ENCODE results near the gene VSTM4.
A peak's percentile ranks its signal among the peaks of the same experiment; 100 is the strongest.

VSTM4 gene, protein sequence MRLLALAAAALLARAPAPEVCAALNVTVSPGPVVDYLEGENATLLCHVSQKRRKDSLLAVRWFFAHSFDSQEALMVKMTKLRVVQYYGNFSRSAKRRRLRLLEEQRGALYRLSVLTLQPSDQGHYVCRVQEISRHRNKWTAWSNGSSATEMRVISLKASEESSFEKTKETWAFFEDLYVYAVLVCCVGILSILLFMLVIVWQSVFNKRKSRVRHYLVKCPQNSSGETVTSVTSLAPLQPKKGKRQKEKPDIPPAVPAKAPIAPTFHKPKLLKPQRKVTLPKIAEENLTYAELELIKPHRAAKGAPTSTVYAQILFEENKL

DNA sequence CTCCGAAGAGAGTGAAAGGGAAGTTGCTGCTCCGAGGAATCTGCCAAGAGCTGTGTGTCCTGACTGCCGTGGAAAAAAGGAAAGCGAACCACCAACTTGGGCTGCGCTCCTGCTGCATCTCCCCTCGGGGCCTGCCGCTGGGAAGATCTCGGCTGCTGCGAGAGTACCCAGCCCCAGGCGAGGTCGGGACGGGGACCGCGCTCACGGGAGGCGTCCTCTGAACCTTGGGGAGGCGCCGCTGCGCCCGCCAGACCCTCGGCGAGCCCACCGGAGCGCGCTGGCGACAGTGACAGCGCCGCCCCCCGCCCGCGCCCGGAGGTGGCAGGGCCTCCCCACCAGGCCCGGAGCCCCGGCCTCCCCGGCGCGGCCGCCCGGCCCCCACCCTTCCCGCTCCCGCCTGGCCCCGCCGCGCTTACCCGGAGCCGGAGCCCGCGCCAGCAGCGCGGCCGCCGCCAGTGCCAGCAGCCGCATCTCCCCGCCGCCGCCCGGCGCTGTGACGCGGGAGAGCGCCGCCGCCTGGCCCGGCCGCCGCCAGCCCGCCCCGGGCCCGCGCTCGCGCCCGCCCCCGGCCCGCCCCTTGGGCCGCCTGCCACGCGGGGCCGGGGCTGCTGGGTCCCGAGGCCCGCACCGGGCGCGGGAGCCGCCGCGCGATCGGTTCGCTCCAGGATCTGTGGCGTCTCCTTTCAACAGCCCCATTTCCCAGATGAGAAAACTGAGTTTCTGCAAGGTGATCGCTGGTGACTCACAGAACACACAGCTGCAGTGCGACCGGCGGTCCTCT is at the start of gene VSTM4:
VSTM4 (minus strand) TSS at position 508 of the 781 bp plus-strand sequence; CDS start at position 471, 37 bp downstream.
- Histone ChIP-seq H3K4me2 (ENCODE audit: insufficient read depth, low read length) (no peak within 1 kb of the TSS), H3K4me1 (ENCODE audit: insufficient read depth, low read length) (no peaks in the 10 kb centered on the region), H2AFZ (ENCODE audit: low read depth, low read length) (no peak within 1 kb of the TSS), H3K79me2 (ENCODE audit: insufficient read depth, low read length) (no peaks in the 10 kb centered on the region), H3K9me3 (ENCODE audit: insufficient read depth, low read length, severe bottlenecking) (no peaks in the 10 kb centered on the region), H4K20me1 (ENCODE audit: insufficient read depth, low read length) (no peaks in the 10 kb centered on the region), H3K9ac (ENCODE audit: low read depth, low read length) (no peak within 1 kb of the TSS), H3K27ac (ENCODE audit: low read length) (no peak within 1 kb of the TSS), H3K4me3 (ENCODE audit: low read depth in 1 of 2, low read length in 2 of 2) (no peak within 1 kb of the TSS), H3K27me3 (ENCODE audit: insufficient read depth, low read length, poor library complexity) (peaks cover 4% of the 10 kb centered on the region), H3K36me3 (ENCODE audit: insufficient read depth, low read length) (no peaks in the 10 kb centered on the region)
- ATAC-seq (ENCODE audit: insufficient read depth, low read depth) (no peak), DNase-seq (no peak)
- TF ChIP-seq, protein P1, sequence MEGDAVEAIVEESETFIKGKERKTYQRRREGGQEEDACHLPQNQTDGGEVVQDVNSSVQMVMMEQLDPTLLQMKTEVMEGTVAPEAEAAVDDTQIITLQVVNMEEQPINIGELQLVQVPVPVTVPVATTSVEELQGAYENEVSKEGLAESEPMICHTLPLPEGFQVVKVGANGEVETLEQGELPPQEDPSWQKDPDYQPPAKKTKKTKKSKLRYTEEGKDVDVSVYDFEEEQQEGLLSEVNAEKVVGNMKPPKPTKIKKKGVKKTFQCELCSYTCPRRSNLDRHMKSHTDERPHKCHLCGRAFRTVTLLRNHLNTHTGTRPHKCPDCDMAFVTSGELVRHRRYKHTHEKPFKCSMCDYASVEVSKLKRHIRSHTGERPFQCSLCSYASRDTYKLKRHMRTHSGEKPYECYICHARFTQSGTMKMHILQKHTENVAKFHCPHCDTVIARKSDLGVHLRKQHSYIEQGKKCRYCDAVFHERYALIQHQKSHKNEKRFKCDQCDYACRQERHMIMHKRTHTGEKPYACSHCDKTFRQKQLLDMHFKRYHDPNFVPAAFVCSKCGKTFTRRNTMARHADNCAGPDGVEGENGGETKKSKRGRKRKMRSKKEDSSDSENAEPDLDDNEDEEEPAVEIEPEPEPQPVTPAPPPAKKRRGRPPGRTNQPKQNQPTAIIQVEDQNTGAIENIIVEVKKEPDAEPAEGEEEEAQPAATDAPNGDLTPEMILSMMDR (IDR thresholded peaks at IDR 0.05; ENCODE audit: borderline replicate concordance, extremely low read depth, low read length, poor library complexity, severe bottlenecking): no peak
- no peak for TF ChIP-seq EZH2 (IDR thresholded peaks at IDR 0.05; ENCODE audit: borderline replicate concordance, low read depth, low read length, severe bottlenecking)

DNA sequence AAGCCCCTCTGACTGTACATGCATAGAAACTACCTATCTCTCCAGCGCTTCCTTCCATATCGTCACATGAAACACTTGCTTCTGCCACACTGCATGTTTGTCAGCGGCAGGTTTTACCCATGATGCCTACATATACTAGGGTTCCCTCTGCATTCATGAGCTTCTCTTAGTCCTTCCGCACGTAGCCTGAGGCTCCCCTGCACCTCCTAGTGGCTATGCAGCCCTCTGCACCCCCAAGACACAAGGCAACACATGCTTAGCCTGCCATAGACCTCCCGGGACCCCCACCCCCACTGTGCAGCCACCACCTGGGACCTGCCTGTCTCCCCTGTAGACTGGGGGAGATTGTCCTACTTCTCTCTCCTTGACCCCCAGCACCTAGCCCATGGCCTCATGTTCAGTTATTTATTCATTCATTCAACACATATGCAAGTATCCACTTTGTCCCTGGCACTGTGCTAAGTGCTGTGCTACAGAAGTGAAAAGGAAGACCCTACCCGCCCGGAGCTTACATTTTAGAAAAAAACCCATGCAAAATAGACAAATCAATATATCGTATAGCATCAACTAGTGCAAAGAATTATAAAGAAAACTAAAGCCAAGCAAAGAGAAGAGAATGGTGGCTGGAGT is 49.4 kb upstream of the VSTM4 start:
- peak; percentile 47 for DNase-seq
- Histone ChIP-seq H2AFZ (ENCODE audit: low read depth, low read length) (no peak overlapping the region), H3K4me1 (ENCODE audit: insufficient read depth, low read length) (no peaks in the 10 kb centered on the region), H3K4me3 (ENCODE audit: low read depth in 1 of 2, low read length in 2 of 2) (no peak overlapping the region), H4K20me1 (ENCODE audit: insufficient read depth, low read length) (peaks cover 3% of the 10 kb centered on the region), H3K27me3 (ENCODE audit: insufficient read depth, low read length, poor library complexity) (no peaks in the 10 kb centered on the region), H3K79me2 (ENCODE audit: insufficient read depth, low read length) (no peaks in the 10 kb centered on the region), H3K36me3 (ENCODE audit: insufficient read depth, low read length) (no peaks in the 10 kb centered on the region), H3K9ac (ENCODE audit: low read depth, low read length) (no peak overlapping the region), H3K4me2 (ENCODE audit: insufficient read depth, low read length) (no peak overlapping the region), H3K9me3 (ENCODE audit: insufficient read depth, low read length, severe bottlenecking) (no peaks in the 10 kb centered on the region), H3K27ac (ENCODE audit: low read length) (no peak overlapping the region)
- ATAC-seq (ENCODE audit: insufficient read depth, low read depth): peak; percentile 81
- TF ChIP-seq, protein P1 (IDR thresholded peaks at IDR 0.05; ENCODE audit: borderline replicate concordance, extremely low read depth, low read length, poor library complexity, severe bottlenecking): peak; percentile 69
- TF ChIP-seq EZH2 (IDR thresholded peaks at IDR 0.05; ENCODE audit: borderline replicate concordance, low read depth, low read length, severe bottlenecking): no peak

DNA sequence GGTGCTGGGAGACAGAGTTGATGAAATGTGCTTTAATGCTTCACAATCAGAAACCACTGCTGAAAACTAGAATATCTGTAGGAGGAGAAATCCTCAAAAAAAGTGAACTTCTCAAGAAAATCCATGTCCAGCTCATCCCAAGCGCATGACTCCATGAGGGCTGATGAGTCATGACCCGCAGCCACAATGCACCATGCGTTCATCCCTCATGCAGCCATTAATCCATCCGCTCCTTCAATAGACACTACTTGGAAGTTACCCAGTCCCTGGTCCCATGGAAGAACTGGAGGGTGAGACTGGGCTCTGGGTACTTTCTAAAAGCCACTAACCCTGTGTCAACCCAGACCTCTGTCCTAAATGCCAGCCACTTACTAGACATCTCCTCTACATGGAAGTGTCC is 48.4 kb upstream of the VSTM4 start:
- ATAC-seq (ENCODE audit: insufficient read depth, low read depth) (no peak), DNase-seq (no peak)
- no peak overlapping the region for H3K4me3 ChIP-seq (ENCODE audit: low read depth in 1 of 2, low read length in 2 of 2)
- peaks cover 7% of the 10 kb centered on the region for H3K4me1 ChIP-seq (ENCODE audit: insufficient read depth, low read length)
- no peak overlapping the region for H3K27ac ChIP-seq (ENCODE audit: low read length)
- no peaks in the 10 kb centered on the region for H3K9me3 ChIP-seq (ENCODE audit: insufficient read depth, low read length, severe bottlenecking)
- peaks cover 3% of the 10 kb centered on the region for H4K20me1 ChIP-seq (ENCODE audit: insufficient read depth, low read length)
- no peaks in the 10 kb centered on the region for H3K36me3 ChIP-seq (ENCODE audit: insufficient read depth, low read length)
- no peaks in the 10 kb centered on the region for H3K79me2 ChIP-seq (ENCODE audit: insufficient read depth, low read length)
- no peak overlapping the region for H2AFZ ChIP-seq (ENCODE audit: low read depth, low read length)
- H3K27me3 ChIP-seq (ENCODE audit: insufficient read depth, low read length, poor library complexity): no peaks in the 10 kb centered on the region
- TF ChIP-seq EZH2 (IDR thresholded peaks at IDR 0.05; ENCODE audit: borderline replicate concordance, low read depth, low read length, severe bottlenecking): no peak
- TF ChIP-seq, protein P1 (IDR thresholded peaks at IDR 0.05; ENCODE audit: borderline replicate concordance, extremely low read depth, low read length, poor library complexity, severe bottlenecking): no peak
- no peak overlapping the region for H3K9ac ChIP-seq (ENCODE audit: low read depth, low read length)
- H3K4me2 ChIP-seq (ENCODE audit: insufficient read depth, low read length): no peak overlapping the region

All from DND-41 (cell line).